A549 (cell line): ENCODE data around the gene FHIT.

ENCODE experiments used
- FOSL2 ChIP-seq, 2 experiments: fragments of 450-650 bp in 1 of 2; fragments of >200 bp in 1 of 2; sonication (Bioruptor Twin) in 1 of 2; formaldehyde crosslinking; IDR thresholded peaks; 2 replicates each; pipeline versions ENCODE4 v1.5.0 to v1.6.1; 2016 to 2020; ENCODE audit warnings: mild to moderate bottlenecking in 1 of 2, moderate library complexity in 1 of 2
- POLR2A ChIP-seq: IDR thresholded peaks from 2 replicates; pipeline ENCODE4 v1.6.1; 2012; ENCODE audit warnings: mild to moderate bottlenecking, low read length
- RCOR1 ChIP-seq: fragments of 150-350 bp; IDR thresholded peaks from 2 replicates; pipeline ENCODE4 v1.6.1; 2014; ENCODE audit warnings: antibody characterized with exemption, low read length, low read depth
- TF ChIP-seq, protein P1 (sequence below): fragments of >200 bp; sonication (Bioruptor Twin); formaldehyde crosslinking; IDR thresholded peaks from 3 replicates; pipeline ENCODE4 v1.5.1; 2016

DNA sequence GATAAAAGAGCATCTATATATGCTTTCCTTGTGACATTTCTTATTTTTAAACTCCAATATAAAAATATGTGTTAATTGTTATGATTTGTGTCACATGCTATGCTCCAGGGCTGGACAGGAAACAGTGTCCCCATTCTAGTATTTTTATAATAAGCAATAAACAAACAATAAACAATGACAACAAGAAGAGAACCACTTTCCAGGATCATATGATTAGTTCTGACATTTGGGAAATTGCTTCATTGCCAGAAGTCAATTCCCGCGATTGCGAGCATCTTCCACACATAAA lies 260.9 kb downstream of the FHIT start:
- TF ChIP-seq POLR2A, result no peak
- TF ChIP-seq, protein P1, sequence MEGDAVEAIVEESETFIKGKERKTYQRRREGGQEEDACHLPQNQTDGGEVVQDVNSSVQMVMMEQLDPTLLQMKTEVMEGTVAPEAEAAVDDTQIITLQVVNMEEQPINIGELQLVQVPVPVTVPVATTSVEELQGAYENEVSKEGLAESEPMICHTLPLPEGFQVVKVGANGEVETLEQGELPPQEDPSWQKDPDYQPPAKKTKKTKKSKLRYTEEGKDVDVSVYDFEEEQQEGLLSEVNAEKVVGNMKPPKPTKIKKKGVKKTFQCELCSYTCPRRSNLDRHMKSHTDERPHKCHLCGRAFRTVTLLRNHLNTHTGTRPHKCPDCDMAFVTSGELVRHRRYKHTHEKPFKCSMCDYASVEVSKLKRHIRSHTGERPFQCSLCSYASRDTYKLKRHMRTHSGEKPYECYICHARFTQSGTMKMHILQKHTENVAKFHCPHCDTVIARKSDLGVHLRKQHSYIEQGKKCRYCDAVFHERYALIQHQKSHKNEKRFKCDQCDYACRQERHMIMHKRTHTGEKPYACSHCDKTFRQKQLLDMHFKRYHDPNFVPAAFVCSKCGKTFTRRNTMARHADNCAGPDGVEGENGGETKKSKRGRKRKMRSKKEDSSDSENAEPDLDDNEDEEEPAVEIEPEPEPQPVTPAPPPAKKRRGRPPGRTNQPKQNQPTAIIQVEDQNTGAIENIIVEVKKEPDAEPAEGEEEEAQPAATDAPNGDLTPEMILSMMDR, result no peak
- TF ChIP-seq FOSL2 (IDR thresholded peaks at IDR 0.05), result no peak
- TF ChIP-seq FOSL2 (CRISPR knock-in tag; IDR thresholded peaks at IDR 0.05), result no peak
- no peak for TF ChIP-seq RCOR1
